ENCODE measurements around the gene SLC35F1. TPM values are rescaled to one million over a fixed set of nuclear protein-coding genes. Genes with fewer than 3 reads are reported as not detected.

Gene SLC35F1
- under 0.01 TPM in 1 of 2 replicates, not detected in the other for total RNA-seq

GRCh38 chr6:117906958-117907600, at the start of gene SLC35F1:
Gene SLC35F1 (plus strand): TSS chr6:117907264.

Other genes with a start within 250 kb of the SLC35F1 start
- 13.7 and 25.1 TPM in 2 replicates for gene NUS1, start 231.8 kb upstream of the SLC35F1 start, total RNA-seq